GM23248 (cell line): ENCODE results near the gene SCAPER.

ENCODE experiments used
- EZH2 ChIP-seq: fragments of 200-600 bp; sonication (generic); IDR thresholded peaks from 2 replicates; pipeline ENCODE4 v1.6.1; 2018; ENCODE audit warnings: antibody characterized with exemption, mild to moderate bottlenecking; ENCODE audit not compliant: insufficient read depth, poor library complexity, severe bottlenecking
- EZH2phosphoT487 ChIP-seq: fragments of 200-600 bp; sonication (generic); IDR thresholded peaks from 2 replicates; pipeline ENCODE4 v1.6.1; 2018; ENCODE audit warnings: antibody characterized with exemption, moderate library complexity, mild to moderate bottlenecking, low read depth; ENCODE audit not compliant: insufficient read depth

GRCh38 chr15:76585576-76585897 lies 319.6 kb downstream of the SCAPER start:
- TF ChIP-seq EZH2phosphoT487 (no peak), EZH2 (no peak)
